ENCODE data around the gene DCUN1D4.

Gene DCUN1D4

GRCh38 chr4:51851937-51852290, 9.0 kb downstream of the DCUN1D4 start:
- no peak for DNase-seq (ENCODE audit: low read depth)
- no peak for TF ChIP-seq CTCF (conservative IDR thresholded peaks at IDR 0.05; ENCODE audit: low read depth, low read length)
- H3K4me3 ChIP-seq (ENCODE audit: low read length): no peak overlapping the region

- TF ChIP-seq CTCF (conservative IDR thresholded peaks at IDR 0.05; ENCODE audit: low read depth, low read length): no peak
- no peak for DNase-seq (ENCODE audit: low read depth)
- no peak overlapping the region for H3K4me3 ChIP-seq (ENCODE audit: low read length)
Measured at GRCh38 chr4:51853027-51853682, 10.2 kb downstream of the DCUN1D4 start.

GRCh38 chr4:51855270-51855669, 12.3 kb downstream of the DCUN1D4 start:
- no peak for DNase-seq (ENCODE audit: low read depth)
- no peak for TF ChIP-seq CTCF (conservative IDR thresholded peaks at IDR 0.05; ENCODE audit: low read depth, low read length)
- H3K4me3 ChIP-seq (ENCODE audit: low read length): no peak overlapping the region

- H3K4me3 ChIP-seq (ENCODE audit: low read length): no peak overlapping the region
- DNase-seq (ENCODE audit: low read depth): no peak
- TF ChIP-seq CTCF (conservative IDR thresholded peaks at IDR 0.05; ENCODE audit: low read depth, low read length): no peak
Measured at GRCh38 chr4:51855751-51856150, 12.8 kb downstream of the DCUN1D4 start.

GRCh38 chr4:51858605-51859202, 15.8 kb downstream of the DCUN1D4 start:
- no peak for TF ChIP-seq CTCF (conservative IDR thresholded peaks at IDR 0.05; ENCODE audit: low read depth, low read length)
- H3K4me3 ChIP-seq (ENCODE audit: low read length): no peak overlapping the region
- no peak for DNase-seq (ENCODE audit: low read depth)

- no peak overlapping the region for H3K4me3 ChIP-seq (ENCODE audit: low read length)
- DNase-seq (ENCODE audit: low read depth): no peak
- TF ChIP-seq CTCF (conservative IDR thresholded peaks at IDR 0.05; ENCODE audit: low read depth, low read length): no peak
Measured at GRCh38 chr4:51859476-51860031, 16.6 kb downstream of the DCUN1D4 start.

GRCh38 chr4:51862199-51862598, 19.2 kb downstream of the DCUN1D4 start:
- TF ChIP-seq CTCF (conservative IDR thresholded peaks at IDR 0.05; ENCODE audit: low read depth, low read length): no peak
- DNase-seq (ENCODE audit: low read depth): no peak
- no peak overlapping the region for H3K4me3 ChIP-seq (ENCODE audit: low read length)

All from retinal pigment epithelial cell (primary cell).